B cell (primary cell): ENCODE results near the gene HSD17B12. TPM values are rescaled to one million over a fixed set of nuclear protein-coding genes. Genes with fewer than 3 reads are reported as not detected.

Experiments used
- ATAC-seq: fragments of 200-7000 bp; cut with Tn5 transposase; one replicate; pipeline ENCODE4 v1.10.0; 2021; ENCODE audit warnings: low read depth, mild to moderate bottlenecking, moderate number of reproducible peaks, moderate library complexity
- CTCF ChIA-PET: fragments of 350-600 bp; sonication (Branson Sonifier 250); formaldehyde crosslinking; loops from one replicate; lab custom pipeline; 2021; ENCODE audit warnings: antibody characterized with exemption, inconsistent platforms; lab: Charles Lee
- POLR2A ChIA-PET: fragments of 350-600 bp; sonication (Branson Sonifier 250); formaldehyde crosslinking; loops from one replicate; lab custom pipeline; 2021; ENCODE audit warnings: antibody characterized with exemption; lab: Charles Lee
- DNase-seq: peaks from one replicate; pipeline ENCODE4 v3.0.0; 2013
- H2AFZ ChIP-seq: 2 replicates; pipeline ENCODE4 v1.6.1; 2012; ENCODE audit warnings: mild to moderate bottlenecking, low read depth, low read length; ENCODE audit not compliant: insufficient read depth, poor library complexity, severe bottlenecking
- H3K27ac ChIP-seq, 2 donors: 1 replicate in 1 of 2; 2 replicates in 1 of 2; pipeline ENCODE4 v1.5.1; 2012 to 2013; ENCODE audit warnings: low read length in 2 of 2, mild to moderate bottlenecking in 2 of 2, moderate library complexity in 1 of 2
- H3K27me3 ChIP-seq, 4 experiments: fragments of 200-600 bp in 1 of 4; sonication (generic) in 1 of 4; replicated peaks in 1 of 4; 1 replicate in 2 of 4; 2 replicates in 2 of 4; pipeline versions ENCODE4 v1.6.1 to v1.7.0; 2013 to 2016; ENCODE audit warnings: low read length in 3 of 4, mild to moderate bottlenecking in 2 of 4, mixed read lengths in 1 of 4, moderate library complexity in 1 of 4; ENCODE audit not compliant: insufficient read depth in 4 of 4, control insufficient read depth in 3 of 4; ENCODE audit errors: control extremely low read depth in 1 of 4
- H3K36me3 ChIP-seq, 2 experiments: replicated peaks in 1 of 2; 1 replicate in 1 of 2; 2 replicates in 1 of 2; pipeline versions ENCODE4 v1.6.1 to v1.7.1; 2013; ENCODE audit warnings: low read length in 1 of 2; ENCODE audit not compliant: insufficient read depth in 2 of 2, control insufficient read depth in 1 of 2; ENCODE audit errors: control extremely low read depth in 1 of 2, extremely low read depth in 1 of 2
- H3K4me1 ChIP-seq, 2 donors: fragments of 200-600 bp in 1 of 2; sonication (generic) in 1 of 2; 1 replicate in 1 of 2; 2 replicates in 1 of 2; pipeline versions ENCODE4 v1.5.1 to v1.6.1; 2013 to 2017; ENCODE audit warnings: low read length in 2 of 2; ENCODE audit not compliant: control insufficient read depth in 2 of 2, insufficient read depth in 2 of 2
- H3K4me2 ChIP-seq: replicated peaks from 2 replicates; pipeline ENCODE3; 2012; ENCODE audit warnings: mild to moderate bottlenecking, low read depth, low read length; ENCODE audit not compliant: poor library complexity, severe bottlenecking
- H3K4me3 ChIP-seq, 5 experiments: fragments of 200-600 bp in 1 of 5; sonication (generic) in 1 of 5; 1 replicate in 3 of 5; 2 replicates in 2 of 5; pipeline versions ENCODE4 v1.5.1 to v1.7.0; 2011 to 2016; ENCODE audit warnings: low read length in 4 of 5, mild to moderate bottlenecking in 4 of 5, low read depth in 2 of 5, control low read depth in 1 of 5, moderate library complexity in 1 of 5; ENCODE audit not compliant: insufficient read depth in 1 of 5; ENCODE audit errors: control extremely low read depth in 1 of 5, extremely low read depth in 1 of 5
- H3K79me2 ChIP-seq: fragments of 200-600 bp; sonication (generic); one replicate; pipeline ENCODE4 v1.6.0; 2016; ENCODE audit warnings: low read length; ENCODE audit not compliant: control insufficient read depth, insufficient read depth
- H3K9ac ChIP-seq: fragments of 200-600 bp; sonication (generic); 2 replicates; pipeline ENCODE4 v1.6.1; 2017; ENCODE audit warnings: mild to moderate bottlenecking, low read length, moderate library complexity
- H3K9me3 ChIP-seq, 3 donors: one replicate each; pipeline versions ENCODE4 v1.6.1 to v1.7.1; 2013; ENCODE audit warnings: low read length in 2 of 3; ENCODE audit not compliant: control insufficient read depth in 2 of 3, insufficient read depth in 1 of 3; ENCODE audit errors: control extremely low read depth in 1 of 3
- H4K20me1 ChIP-seq: 2 replicates; pipeline ENCODE4 v1.6.0; 2012; ENCODE audit warnings: mild to moderate bottlenecking, low read length; ENCODE audit not compliant: insufficient read depth, control insufficient read depth, poor library complexity, severe bottlenecking
- H3K27ac Mint-ChIP-seq: one replicate; pipeline ENCODE4 v1.8.0; 2021; ENCODE audit warnings: mixed read lengths
- H3K27me3 Mint-ChIP-seq: one replicate; pipeline ENCODE4 v1.8.0; 2021; ENCODE audit warnings: mixed read lengths
- H3K4me1 Mint-ChIP-seq: one replicate; pipeline ENCODE4 v1.8.0; 2021; ENCODE audit warnings: mixed read lengths
- H3K4me3 Mint-ChIP-seq: one replicate; pipeline ENCODE4 v1.8.0; 2021; ENCODE audit warnings: mixed read lengths
- H3K9me3 Mint-ChIP-seq: one replicate; pipeline ENCODE4 v1.8.0; 2022; ENCODE audit warnings: mixed read lengths; ENCODE audit not compliant: insufficient read depth
- CTCF ChIP-seq: fragments of 200-600 bp; IDR thresholded peaks from one replicate; pipeline ENCODE4 v1.8.0; 2022; ENCODE audit warnings: antibody characterized with exemption, mild to moderate bottlenecking
- EZH2 ChIP-seq: IDR thresholded peaks from 2 replicates; pipeline ENCODE4 v1.6.1; 2012; ENCODE audit warnings: borderline replicate concordance, low read depth, mild to moderate bottlenecking, moderate library complexity, low read length; ENCODE audit not compliant: insufficient read depth, poor library complexity, severe bottlenecking
- WGBS: methylation state at CpG from one replicate; pipeline ENCODE4 v1.1.5; 2013; ENCODE audit warnings: missing lambda C conversion rate; ENCODE audit not compliant: insufficient coverage; 5-methylcytosine and 5-hydroxymethylcytosine counted together
- intact Hi-C: fragments of 100-400 bp; cut with micrococcal nuclease; formaldehyde crosslinking; loops from one replicate; pipeline ENCODE4 v1.10.0; 2022
- polyA minus RNA-seq: library from RNA; depleted of rRNA, polyadenylated mRNA; stranded (reverse); fragments of >200 nt; gene quantifications from 2 replicates; pipeline ENCODE4 v1.2.3, GENCODE V29; 2012
- polyA plus RNA-seq: library from polyadenylated mRNA; depleted of rRNA; stranded (reverse); fragments of >200 nt; gene quantifications from 2 replicates; pipeline ENCODE4 v1.2.3, GENCODE V29; 2012
- total RNA-seq, 2 donors: library from RNA; stranded (reverse); fragments of 120-200 nt in 1 of 2; gene quantifications; 1 replicate in 1 of 2; 2 replicates in 1 of 2; pipeline versions ENCODE4 v1.2.3 to v1.2.4, GENCODE V29; 2013 to 2022

HSD17B12 gene
- total RNA-seq (34.6 and 41.1 TPM in 2 replicates), polyA plus RNA-seq (10.0 and 13.1 TPM in 2 replicates), polyA minus RNA-seq (25.0 and 40.1 TPM in 2 replicates)
- 23.2 TPM for total RNA-seq (2013)

GRCh38 chr11:43680521-43681400 lies at the start of gene HSD17B12:
TSS of gene HSD17B12 (plus strand) at chr11:43680738. CDS start at chr11:43680828, 90 bp downstream.
- peaks cover 14 to 23% of the 10 kb centered on the region in 2 donors for H3K4me1 ChIP-seq
- ChIA-PET CTCF (no interaction called here), POLR2A (interaction anchor here (0.9 kb wide), 1 partner anchor 368 kb away, joined by 5 read pairs; the partner anchor contains the start of gene API5)
- peak; percentile 99 for DNase-seq
- peak within 1 kb of the TSS; percentile 88 for H3K4me3 Mint-ChIP-seq
- peak within 1 kb of the TSS; percentile 95 for H3K27ac Mint-ChIP-seq
- no peaks in the 10 kb centered on the region for H3K27me3 Mint-ChIP-seq
- H3K9me3 ChIP-seq, result peaks cover 0 to 5% (median 0%) of the 10 kb centered on the region in 3 donors
- peaks cover 0 to 4% (median 0%) of the 10 kb centered on the region in 4 experiments for H3K27me3 ChIP-seq
- no peaks in the 10 kb centered on the region for H4K20me1 ChIP-seq
- ATAC-seq, result peak; percentile 96
- H3K79me2 ChIP-seq, result peaks cover 25% of the 10 kb centered on the region
- H3K4me1 Mint-ChIP-seq, result peaks cover 35% of the 10 kb centered on the region
- H3K9me3 Mint-ChIP-seq, result peaks cover 2% of the 10 kb centered on the region
- intact Hi-C loops, result loop anchor here (1.0 to 2.0 kb wide), 3 partner anchors 36 to 386 kb away; partner anchors contain the start of genes ACCS and ALKBH3
- under 1% methylated on average over 58 of the region's 62 CpGs for WGBS
- peaks cover 0 to 2% of the 10 kb centered on the region in 2 experiments for H3K36me3 ChIP-seq
- H3K4me3 ChIP-seq, result peak within 1 kb of the TSS; percentile 78 to 92 (median 86)
- H3K9ac ChIP-seq, result peak within 1 kb of the TSS; percentile 96
- H3K27ac ChIP-seq, result peak within 1 kb of the TSS; percentile 94 to 97
- peak within 1 kb of the TSS; percentile 89 for H2AFZ ChIP-seq
- peak within 1 kb of the TSS; percentile 84 for H3K4me2 ChIP-seq
- TF ChIP-seq EZH2 (no peak), CTCF (no peak)
